ENCODE results near the gene TGIF1.

Gene TGIF1

DNA sequence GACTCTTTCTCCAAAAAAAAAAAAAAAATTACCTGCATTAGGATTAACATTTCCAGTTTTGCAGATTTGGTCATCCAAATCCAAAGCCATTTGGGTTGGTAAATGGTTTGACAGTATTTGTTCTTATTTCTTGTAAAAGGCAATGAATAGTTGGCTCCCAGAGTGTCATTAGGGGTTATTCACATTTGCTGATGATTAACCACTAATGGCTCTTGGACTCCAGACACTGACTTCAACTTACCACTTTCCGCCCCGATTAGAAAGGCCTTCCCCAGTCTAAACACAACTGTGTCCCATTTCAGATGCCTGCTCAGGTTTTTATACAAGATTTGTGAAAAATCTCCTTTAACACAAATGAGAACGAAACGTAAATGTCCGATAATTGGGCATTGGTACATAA is 9.6 kb upstream of the TGIF1 start:
- no peak for DNase-seq

DNA sequence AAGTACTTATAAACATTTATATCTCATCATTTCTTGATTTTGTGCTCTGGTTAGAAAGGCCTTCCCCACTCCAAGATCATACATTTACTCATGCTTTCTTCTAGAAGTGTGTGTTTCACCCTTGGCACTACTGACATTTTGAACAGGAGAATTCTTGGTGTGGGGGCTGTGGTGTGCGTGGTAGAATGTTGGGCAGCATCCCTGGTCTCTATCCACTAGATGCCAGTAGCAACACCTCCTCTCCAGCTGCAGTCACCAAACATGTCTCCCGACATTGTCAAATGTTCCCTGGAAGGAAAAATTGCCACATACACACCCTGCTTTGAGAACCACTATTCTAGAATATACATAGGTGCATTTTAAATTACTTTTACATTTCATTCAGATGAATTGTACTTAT is 8.7 kb upstream of the TGIF1 start:
- peak; percentile 16 for DNase-seq

DNA sequence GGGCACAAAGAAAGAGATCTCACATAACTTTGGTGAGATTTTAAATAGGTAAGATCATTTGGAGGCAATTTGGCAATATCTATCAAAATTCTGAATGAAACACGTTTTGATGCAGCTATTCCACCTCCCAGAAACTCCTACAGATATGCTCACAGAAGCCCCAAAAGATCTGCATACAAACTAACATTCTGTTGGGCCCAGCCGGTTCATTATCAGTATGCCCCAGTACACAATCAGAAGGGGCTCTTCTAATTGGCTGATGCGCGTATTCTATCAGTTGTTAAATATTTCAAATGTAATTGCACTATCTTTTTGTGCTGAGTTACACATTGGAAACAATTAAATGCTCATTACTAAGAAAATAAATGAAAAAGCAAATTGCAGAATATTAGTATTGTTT is 7.1 kb upstream of the TGIF1 start:
- no peak for DNase-seq

DNA sequence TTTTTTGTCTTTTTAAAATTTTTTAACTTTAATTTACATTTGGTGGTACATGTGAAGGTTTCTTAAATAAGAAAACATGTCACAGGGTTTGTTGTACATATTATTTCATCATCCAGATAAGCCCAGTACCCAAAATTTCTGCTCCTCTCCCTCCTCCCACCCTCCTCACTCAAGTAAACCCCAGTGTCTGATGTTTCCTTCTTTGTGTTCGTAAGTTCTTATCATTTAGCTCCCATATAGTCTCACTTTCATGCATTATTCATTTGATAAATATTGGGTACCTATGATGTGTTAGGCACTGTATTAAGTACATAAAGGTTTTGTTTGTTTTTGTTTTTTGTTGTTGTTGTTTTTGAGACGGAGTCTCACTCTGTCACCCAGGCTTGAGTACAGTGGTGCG is 5.7 kb upstream of the TGIF1 start:
- no peak for DNase-seq

DNA sequence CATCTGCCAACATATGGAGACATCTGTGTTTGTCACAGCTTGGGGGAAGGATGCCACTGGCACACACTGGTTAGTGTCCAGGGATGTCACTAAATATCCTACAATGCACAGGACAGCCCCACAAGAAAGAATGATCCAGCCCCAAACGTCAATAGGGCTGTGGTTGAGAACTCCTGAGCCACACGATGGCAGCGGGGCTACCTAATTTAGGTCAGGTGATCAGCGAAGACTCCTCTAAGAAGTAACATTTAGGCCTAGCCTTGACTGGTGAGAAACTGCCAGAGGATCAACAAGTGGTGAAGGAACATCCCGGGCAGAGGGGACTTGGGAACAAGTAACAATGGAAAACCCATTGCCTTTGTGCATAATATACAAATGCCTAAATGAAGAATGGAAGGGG is 5.0 kb upstream of the TGIF1 start:
- DNase-seq: no peak

DNA sequence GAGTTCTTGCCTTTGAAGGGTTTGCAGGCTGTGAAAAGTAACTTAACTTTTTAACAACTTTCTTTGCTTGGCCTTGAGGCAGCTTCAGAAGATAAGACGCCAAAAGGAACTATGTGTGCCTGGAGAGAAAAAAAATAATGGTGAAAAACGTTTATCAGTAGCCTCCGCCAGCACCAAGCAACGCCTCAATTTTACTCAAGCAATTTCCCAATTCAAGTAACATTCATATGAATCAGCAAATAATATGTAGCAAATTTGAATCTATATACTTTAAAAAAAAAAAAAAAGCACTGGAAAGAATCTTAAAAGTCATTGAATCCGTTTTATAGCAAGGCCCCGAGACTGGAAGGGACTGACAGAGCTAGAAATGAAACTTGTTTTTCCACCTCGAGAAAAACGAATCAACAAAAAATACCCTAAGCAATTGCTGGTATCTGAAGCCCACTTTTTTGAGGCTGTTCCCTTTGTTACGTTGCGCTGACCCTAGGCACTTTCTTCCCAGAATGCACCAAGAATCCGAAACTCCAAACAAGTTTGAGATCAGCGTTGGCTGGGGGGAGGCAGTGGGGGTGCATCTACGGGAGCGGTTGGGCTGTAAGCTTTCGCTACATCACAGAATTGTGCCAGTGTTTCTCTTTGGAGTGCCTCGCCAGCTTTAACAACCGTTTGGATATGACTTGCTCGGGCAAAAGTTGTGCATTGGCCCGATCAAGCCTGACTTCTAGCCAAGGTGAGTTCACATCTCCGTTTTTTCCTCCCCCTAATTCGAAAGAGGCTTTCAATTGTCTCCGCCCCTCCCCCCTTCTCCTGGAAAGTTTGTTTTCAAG is 2.7 kb upstream of the TGIF1 start:
- peak; percentile 35 for DNase-seq

DNA sequence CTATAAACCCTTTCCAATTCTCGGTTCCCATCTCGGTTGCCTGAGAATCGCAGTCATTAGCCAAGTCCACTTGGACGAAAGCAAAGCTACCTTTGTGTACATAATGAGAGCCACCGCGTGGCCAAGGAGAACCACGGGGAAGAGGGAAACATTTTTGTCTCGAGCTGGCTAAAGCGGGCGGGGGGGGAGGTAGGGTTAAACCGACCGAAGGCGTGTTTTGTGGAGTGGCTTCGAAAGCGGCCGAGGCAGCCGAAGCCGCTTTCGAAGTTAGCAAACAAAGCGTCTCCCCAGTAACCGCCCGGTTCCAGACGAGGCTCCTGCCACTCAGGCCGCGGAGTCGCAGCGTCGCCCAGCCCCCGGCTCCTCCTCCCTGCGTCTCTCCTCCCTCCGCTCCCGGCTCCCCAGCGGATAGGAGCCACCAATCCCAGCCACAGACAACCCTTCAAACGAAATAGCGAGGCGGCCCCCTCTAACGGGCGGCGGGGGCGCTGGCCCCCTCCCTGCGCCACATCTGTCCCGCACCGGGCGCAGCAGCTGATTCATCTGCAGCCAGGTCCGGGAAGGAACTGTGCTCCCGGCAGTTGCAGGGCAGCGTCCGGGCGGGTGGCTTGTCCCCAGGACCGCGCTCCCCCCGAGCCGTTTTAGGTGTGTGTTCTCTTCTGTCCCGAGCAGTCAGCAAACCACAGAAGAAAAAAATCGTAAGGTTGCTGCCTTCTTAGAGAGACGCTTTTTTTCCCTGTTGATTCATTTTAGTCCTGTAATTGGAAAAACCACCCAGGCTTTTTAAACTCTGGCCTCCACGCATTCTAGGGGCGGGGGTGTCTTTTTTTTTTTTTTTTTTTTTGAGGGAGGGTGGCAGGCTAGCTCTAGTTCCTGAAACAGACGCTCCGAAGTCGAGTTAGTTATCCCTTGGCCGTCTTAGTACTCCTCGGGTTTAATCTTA is 1.8 kb upstream of the TGIF1 start:
- peak; percentile 88 for DNase-seq

DNA sequence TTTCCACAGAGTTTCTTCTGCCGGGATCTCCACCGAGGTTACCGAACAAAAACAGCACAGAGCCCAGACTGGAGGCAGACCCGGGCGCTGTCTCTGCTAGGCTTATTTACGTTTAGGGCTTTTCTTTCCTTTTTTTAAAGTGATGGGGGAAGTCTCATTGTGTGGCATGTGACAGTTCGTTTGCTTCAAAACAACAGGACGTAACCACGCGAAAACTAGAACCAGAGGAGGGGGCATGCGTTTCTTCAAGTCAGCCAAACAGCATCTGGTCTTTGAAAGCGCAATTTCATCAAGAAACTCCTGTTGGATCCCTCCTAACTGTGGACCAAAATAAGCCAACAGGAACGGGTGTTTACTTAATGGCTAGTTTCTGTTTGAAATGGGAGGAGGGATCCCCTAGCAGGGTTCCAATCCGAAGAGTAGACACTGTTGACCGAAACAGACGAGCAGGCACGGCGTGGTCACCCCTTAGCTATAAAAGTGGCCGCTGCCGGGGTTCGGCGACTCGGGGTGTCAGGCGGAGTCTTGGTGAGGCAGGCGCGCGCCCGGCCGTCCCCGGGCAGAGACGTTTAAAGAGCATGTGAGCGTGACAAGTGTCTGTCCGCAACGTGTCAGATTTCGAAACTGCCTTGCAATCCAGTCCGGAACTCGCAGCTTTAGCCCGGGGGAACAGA is 997 bp upstream of the TGIF1 start:
- peak; percentile 57 for DNase-seq

DNA sequence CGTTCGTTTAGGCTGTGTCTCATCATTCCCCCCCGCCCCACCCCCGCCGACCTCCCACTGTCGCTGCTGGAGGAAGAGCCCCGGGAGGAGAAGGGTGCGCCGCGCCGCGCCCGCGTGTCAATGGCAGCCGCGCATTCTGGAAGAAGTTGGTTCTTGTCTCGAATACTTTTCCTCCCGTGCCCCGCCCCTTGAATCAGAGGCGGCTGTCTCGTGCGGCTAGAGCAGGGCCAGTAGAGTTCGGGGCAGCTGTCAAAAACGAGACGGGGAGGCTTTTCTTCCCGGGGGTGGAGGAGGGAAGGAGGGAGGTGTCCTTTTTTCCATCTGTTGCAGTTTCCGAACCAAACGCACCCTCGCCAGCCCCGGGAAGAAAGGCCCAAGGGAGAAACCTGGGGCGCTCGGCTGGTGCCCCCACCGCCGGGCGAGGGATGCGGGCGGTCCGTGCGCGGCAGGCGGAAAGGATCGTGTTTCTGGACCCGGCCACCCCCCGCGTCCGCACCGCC is 410 bp upstream of the TGIF1 start:
- DNase-seq: no peak

DNA sequence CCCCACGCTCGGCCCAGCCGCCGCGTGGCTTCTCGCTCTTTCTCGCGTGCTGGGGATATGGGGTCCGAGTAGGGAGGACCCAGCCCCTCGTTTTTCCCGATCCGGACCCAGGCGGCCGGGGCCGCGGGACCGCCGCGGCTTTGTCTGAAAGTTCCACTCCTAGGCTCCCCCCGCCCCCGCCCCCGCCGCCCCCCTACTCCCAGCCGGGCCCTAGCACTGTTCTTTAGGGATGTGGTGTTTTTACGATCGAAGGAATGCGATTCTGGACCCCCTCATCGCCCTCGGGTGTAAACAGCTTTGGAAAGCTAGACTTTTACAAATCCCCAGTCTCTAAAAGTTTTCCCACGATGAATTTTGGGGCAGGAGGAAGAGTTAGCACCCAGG is 819 bp downstream of the TGIF1 start:
- no peak for DNase-seq

DNA sequence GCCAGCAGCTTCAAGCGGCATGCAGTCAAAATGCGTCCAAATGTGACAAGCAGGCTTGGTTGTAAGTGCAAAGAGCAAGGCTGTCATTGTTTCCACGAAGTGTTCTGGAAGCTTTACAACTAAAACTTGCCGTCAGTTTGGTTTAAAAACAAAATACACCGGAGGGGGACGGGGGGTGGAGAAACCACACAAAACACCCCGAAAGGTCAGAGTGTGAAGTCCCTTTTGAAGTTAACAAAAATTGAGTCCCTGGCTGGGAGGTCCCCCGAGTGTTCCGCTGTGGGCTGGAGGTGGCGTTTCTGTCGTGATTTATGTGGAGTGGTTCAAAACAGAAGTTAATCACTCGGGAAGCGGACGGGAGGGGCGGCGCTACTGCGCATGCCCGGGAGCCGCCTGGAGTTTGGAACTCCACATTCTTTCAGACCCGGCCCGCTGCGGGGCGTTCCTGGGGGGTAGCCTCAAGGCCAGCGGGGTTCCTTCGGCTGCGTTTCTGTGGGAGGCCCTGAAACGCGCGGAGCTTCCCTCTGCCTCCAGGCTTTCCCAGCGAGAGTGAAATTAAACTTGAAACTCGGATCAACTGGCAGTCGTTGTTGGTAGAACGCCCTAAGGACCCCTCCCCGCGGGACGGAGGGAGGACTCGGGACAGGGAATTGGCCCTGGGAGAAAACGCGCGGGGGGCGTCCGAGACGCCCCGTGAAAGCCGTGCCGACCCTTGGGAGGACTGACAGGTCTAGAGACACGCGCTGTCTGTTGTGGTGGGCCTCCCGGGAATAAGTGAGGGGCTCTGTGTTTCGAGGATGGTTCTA is 1.4 kb downstream of the TGIF1 start:
- peak; percentile 24 for DNase-seq

DNA sequence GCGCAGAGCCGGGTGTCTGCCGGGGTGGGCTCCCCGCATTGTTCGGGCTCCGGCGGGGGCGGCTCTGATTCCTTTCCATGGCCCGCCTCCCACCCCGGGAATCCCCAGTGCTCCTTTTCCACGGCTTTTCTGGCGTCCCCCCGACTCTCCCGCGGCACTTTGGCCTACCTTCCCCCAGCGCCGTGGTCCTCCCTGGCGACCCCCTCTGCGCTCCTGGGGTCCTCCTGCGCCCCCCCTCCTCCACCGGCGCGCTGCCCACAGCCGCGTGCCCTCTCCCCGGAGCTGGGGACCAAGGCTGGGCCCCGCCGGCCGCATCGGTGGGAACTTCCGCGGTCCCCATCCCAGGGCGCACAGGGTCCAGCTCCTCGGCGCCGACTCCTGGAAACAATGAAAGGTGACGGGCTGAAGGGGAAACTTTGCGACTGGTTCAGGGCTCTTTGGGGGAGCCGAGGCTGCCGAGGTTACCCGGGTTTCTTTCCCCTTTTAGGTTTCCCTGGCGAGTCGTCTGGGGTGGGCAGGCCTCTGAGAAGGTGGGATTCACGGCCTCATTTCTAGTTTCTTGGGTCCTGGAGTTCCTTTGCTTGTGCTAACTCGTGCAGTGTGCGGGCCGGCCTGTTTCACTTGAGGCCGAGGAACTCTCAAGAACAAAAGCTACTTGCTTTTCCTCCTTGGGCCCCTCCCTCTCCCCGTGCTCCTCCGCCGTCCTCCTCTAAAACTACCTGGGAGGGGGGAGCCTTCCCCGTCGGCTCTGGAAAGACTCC is 2.2 kb downstream of the TGIF1 start:
- DNase-seq: no peak

DNA sequence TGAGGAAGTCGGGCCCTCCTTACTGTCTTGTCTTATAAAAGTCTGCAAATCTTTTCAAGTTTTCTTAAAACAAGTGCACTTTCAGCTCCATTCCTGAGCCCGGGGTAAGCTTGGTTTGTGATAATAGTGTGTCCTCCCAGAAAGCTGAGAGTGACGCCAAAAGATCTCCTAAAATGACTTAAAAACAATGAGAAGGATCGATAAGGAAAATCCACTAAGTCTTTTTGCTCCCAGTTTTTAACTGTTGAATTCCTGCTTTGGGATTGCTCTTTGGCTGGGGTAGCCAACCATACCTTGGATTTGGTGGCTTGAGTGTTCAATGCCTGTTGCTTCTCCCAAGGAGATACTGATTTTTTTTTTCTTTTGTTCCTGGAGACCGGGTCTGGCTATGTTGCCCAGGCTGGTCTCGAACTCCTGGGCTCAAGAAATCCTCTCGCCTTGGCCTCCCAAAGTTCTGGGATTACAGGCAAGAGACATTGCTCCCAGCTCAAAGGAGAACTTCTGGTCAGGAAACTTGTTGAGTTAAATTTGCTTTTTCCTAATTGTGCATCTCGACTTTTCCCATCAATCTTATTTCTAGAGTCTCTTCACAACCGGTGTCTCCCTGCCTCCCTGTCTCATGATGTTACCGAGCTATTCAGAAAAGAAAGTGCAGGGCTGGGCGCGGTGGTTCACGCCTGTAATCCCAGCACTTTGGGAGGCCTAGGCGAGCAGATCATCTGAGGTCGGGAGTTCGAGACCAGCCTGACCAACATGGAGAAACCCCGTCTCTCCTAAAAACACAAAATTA is 3.0 kb downstream of the TGIF1 start:
- DNase-seq: no peak

DNA sequence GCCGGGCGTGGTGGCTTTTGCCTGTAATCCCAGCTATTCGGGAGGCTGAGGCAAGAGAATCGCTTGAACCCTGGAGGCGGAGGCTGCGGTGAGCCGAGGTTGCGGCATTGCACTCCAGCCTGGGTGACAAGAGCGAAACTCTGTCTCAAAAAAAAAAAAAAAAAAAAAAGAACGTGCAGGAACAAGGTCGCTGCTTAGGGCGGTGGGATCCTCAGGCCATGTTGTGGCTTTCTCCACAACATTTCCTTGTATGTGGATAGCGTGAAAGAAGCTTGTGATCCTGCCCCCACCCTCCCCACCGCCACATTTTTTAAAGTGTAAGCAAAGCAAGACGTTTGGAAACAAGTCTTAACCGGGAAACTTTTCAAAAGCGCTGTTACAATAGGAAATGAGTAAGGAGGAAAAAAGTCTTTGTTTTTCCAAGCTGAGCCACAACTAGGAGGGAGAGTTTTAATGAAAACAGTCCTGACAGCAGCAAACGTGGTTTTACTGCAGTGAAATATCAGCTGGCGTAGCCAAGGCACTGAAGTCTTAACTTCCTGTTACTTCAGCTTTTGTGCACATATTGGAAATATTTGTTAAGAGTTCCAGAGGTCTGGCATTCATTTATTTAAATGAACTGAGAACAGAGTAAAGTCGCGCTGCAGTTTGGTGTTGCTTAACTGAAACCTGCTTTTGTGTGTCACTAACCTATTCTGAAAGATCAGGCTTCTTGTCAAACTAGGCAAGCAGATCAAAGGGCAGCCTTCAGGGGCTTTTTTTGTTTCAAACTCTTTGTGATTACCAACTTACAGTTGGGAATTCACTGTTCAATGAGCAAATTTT is 3.8 kb downstream of the TGIF1 start:
- DNase-seq: no peak

DNA sequence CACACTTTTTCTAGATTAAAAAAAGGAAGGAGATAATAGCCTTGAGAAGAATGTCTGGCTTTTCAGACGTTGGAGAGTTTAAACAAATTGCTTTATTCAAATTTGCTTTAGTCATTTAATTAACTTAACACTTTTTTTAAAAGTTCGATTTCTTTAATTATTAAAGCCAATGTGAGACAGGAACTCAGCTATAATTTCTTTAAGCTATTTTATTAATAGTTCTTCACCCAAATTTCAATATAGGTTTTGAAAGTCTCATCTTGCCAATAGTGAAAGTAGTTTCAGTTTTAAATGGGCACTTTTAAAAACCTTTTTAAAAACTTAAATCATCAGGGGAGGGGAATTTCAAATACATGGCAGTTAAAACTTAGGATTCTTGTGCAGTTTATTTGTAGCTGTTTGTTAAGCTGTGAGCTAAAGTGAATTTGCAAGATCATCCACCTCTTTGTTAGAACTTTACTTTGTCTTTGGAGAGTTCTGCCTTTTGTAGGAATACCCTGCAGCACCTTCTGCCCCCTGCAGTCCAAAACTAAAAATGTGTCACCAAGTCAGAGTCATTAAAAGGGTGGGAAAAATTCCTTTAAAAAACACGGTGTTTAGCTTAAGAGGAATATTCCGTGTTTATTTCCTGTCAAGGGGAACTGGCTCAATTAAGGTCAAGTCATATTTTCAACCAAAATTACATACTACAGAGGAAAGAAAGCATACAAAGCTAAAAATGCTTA is 4.6 kb downstream of the TGIF1 start:
- peak; percentile 5 for DNase-seq

DNA sequence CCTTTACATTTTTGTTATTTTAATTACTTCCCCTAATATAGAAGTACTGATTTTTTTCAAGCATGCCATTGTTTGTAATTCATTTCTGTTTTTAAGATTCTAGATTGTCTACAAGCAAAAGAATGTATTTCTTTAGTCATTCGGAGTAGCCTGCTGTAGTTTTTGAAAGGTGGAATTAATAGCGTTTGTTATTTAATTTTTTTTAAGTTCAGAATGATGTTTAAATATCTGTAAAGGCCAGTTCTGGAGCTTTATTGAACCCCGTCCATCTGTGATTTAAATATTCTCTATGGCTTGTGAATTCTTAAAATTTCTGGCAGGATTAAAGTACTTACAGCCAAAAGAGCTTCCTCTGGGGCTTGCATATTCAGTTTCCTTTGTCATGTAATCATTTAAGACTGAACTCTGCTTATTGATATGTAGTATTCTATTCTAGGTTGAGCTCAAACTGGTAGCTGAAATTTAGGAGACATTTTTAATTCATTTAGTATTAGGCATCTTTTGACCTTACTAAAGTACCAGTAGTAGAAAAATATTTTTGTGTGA is 5.2 kb downstream of the TGIF1 start:
- no peak for DNase-seq

DNA sequence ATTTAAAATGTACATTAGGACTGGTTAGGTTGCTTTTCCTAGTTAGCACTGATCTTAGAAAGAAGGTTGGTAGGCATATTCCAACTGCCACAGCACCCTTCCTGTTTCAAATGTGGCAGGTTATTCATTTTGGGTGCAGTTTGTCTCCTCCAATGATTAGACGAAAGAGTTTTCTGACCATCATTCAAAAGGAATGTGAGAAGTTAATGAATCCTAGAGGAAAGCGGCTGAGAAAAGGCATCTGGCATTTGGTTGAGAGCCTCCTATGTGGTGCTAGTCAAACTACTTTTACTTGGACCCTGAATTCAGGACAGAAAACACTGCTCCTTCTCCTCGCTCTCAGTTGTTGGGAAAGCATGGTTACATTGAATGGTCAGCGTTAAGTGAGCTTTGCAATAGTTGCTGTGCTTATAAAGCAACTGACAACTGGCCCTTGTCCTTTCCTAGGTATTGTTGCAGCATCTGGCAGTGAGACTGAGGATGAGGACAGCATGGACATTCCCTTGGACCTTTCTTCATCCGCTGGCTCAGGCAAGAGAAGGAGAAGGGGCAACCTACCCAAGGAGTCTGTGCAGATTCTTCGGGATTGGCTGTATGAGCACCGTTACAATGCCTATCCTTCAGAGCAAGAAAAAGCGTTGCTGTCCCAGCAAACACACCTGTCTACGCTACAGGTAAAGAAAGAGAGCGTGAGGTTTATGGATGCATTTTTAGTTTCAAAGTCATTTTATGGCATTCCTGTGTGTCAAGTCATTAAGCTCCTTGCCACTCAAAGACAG is 6.1 kb downstream of the TGIF1 start:
- no peak for DNase-seq

DNA sequence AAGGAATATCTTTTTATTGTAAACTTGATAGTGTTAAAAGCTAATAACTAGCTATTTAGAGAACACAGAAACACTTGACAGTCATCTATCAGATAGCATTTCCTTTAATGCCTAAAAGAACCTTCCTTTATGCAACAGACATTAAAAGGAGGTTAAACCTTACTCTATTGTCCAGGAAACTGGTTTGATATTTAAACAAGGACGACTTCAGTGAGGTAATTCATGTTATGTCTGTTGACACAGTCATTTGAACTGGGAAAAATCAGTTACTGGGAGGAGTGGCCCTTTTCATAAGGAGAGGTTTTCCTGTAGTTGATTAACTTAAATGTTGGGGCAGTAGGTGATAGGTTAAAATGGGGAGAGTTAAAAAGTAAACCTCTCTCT is 6.7 kb downstream of the TGIF1 start:
- DNase-seq: peak; percentile 12
